Stimulated activated naive B cell treated with anti-CD40 and anti-IgM and Interleukin-4, amounts not matched to agents 10 μg/mL and 1 μg/mL and 100 μg/mL, for 72 hours (primary cell): Measurements from ENCODE around the gene ANKRD33B.
"Not testable (repeated sequence)": the region's sequence is repeated elsewhere in the genome, so short reads cannot be mapped to it uniquely, and the experiment has no call there.

Experiments used
- ATAC-seq, 2 donors: fragments of 150-1000 bp; cut with Tn5 transposase; replicated peaks; 2 replicates each; pipeline ENCODE4 v1.10.0; 2021; ENCODE audit warnings: moderate library complexity in 1 of 2
- DNase-seq: peaks from one replicate; pipeline ENCODE4 v3.0.0; 2021
- H3K27ac Mint-ChIP-seq: one replicate; pipeline ENCODE4 v1.8.0; 2022; ENCODE audit warnings: mild to moderate bottlenecking, mixed read lengths
- H3K27me3 Mint-ChIP-seq, 2 donors: one replicate each; pipeline ENCODE4 v1.8.0; 2022; ENCODE audit warnings: mixed read lengths in 2 of 2
- H3K36me3 Mint-ChIP-seq, 2 donors: one replicate each; pipeline ENCODE4 v1.8.0; 2022; ENCODE audit warnings: mixed read lengths in 2 of 2, mild to moderate bottlenecking in 1 of 2
- H3K4me1 Mint-ChIP-seq, 2 donors: one replicate each; pipeline ENCODE4 v1.8.0; 2022; ENCODE audit warnings: mixed read lengths in 2 of 2, mild to moderate bottlenecking in 1 of 2
- H3K4me3 Mint-ChIP-seq, 2 donors: one replicate each; pipeline ENCODE4 v1.8.0; 2022; ENCODE audit warnings: mild to moderate bottlenecking in 2 of 2, mixed read lengths in 2 of 2, moderate library complexity in 1 of 2
- H3K9me3 Mint-ChIP-seq, 2 donors: one replicate each; pipeline ENCODE4 v1.8.0; 2022; ENCODE audit warnings: mixed read lengths in 2 of 2, mild to moderate bottlenecking in 1 of 2

The ANKRD33B gene

GRCh38 chr5:10563945-10564837 is at the start of gene ANKRD33B:
ANKRD33B (plus strand) TSS chr5:10564070; CDS start chr5:10564468, 398 bp downstream.
- H3K9me3 Mint-ChIP-seq: no peaks in the 10 kb centered on the region
- ATAC-seq (peak; percentile 69 to 72), DNase-seq (peak; percentile 93)
- H3K36me3 Mint-ChIP-seq: peaks cover 40 to 41% of the 10 kb centered on the region in 2 donors
- H3K4me1 Mint-ChIP-seq: peaks cover 46 to 69% of the 10 kb centered on the region in 2 donors
- no peaks in the 10 kb centered on the region for H3K27me3 Mint-ChIP-seq
- peak within 1 kb of the TSS; percentile 91 to 98 for H3K4me3 Mint-ChIP-seq
- peak within 1 kb of the TSS; percentile 99 for H3K27ac Mint-ChIP-seq

DNA sequence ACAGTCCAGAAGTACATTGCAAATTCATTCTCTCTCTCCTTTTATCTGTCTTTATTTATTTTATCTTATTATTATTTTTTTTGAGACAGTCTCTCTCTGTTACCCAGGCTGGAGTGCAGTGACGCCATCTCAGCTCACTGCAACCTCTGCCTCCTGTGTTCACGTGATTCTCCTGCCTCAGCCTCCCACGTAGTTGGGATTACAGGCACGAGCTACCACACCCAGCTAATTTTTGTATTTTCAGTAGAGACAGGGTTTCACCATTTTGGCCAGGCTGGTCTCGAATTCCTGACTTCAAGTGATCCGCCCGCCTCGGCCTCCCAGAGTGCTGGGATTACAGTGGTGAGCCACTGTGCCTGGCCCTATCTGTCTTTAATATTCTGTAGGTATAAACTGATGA is 49.3 kb upstream of the ANKRD33B start:
- DNase-seq, H3K4me1 Mint-ChIP-seq: not testable (repeated sequence)

GRCh38 chr5:10515492-10515891 is 48.4 kb upstream of the ANKRD33B start:
- H3K27ac Mint-ChIP-seq: no peak overlapping the region
- ATAC-seq: no peak
- H3K27me3 Mint-ChIP-seq: no peaks in the 10 kb centered on the region
- no peaks in the 10 kb centered on the region for H3K9me3 Mint-ChIP-seq
- H3K36me3 Mint-ChIP-seq: peaks cover 0 to 3% of the 10 kb centered on the region in 2 donors
- DNase-seq: no peak
- H3K4me1 Mint-ChIP-seq: peaks cover 0 to 4% of the 10 kb centered on the region in 2 donors
- no peak overlapping the region for H3K4me3 Mint-ChIP-seq

More for the DNA sequence above, 49.3 kb upstream of the ANKRD33B start:
- not testable (repeated sequence) for H3K27ac Mint-ChIP-seq, ATAC-seq, H3K27me3 Mint-ChIP-seq, H3K9me3 Mint-ChIP-seq, H3K4me3 Mint-ChIP-seq, H3K36me3 Mint-ChIP-seq

- Mint-ChIP-seq H3K36me3 (peaks cover 8 to 11% of the 10 kb centered on the region in 2 donors), H3K4me3 (no peak overlapping the region), H3K27ac (peak overlapping the region; percentile 56), H3K27me3 (no peaks in the 10 kb centered on the region), H3K4me1 (peaks cover 0 to 4% of the 10 kb centered on the region in 2 donors), H3K9me3 (peaks cover 7 to 13% of the 10 kb centered on the region in 2 donors)
- DNase-seq: no peak
- no peak for ATAC-seq
These were observed 45.5 kb upstream of the ANKRD33B start for GRCh38 chr5:10518347-10518746.

DNA sequence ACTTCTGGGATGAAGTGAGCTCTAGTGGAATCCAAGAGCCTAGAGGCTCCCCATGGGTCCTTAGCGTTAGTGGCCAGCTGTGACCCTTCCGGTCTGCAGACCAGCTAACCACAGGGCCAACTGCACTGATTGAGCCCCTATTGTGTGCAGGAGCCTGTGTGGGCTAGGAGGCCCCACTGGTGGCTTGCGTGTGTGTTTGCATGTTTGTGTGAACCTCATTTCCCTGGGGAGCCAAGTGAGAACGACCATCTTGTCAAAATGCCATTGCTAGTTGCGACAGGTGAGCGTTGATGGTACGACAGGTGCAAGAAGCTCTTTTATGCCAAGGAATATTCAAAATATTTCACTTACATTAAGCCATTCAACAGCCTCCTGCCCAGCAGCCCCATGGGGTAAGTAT is 44.1 kb upstream of the ANKRD33B start:
- no peak for ATAC-seq
- H3K9me3 Mint-ChIP-seq: peaks cover 8 to 13% of the 10 kb centered on the region in 2 donors
- peaks cover 4 to 5% of the 10 kb centered on the region in 2 donors for H3K4me1 Mint-ChIP-seq
- no peak for DNase-seq
- H3K36me3 Mint-ChIP-seq: peaks cover 8 to 11% of the 10 kb centered on the region in 2 donors
- H3K4me3 Mint-ChIP-seq: no peak overlapping the region
- H3K27me3 Mint-ChIP-seq: no peaks in the 10 kb centered on the region
- no peak overlapping the region for H3K27ac Mint-ChIP-seq

DNA sequence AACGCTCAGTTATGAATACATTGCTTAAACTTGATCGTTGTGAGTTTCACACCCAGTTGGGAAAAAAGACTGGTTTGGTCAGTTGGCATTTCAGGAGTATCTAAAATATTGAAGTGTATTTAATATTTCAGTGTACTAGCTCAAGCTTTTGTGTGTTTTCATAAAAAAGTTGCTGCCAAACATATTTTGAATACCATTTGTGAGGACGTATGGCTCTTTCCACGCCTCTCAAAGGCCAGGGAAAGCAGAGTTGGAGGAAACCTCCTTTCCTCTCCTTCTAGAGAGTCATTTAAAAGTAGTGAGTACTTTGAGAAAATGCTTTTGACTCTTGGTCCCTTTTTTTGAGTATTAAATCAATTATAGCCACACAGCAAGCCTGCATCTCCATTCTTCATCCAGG is 43.2 kb upstream of the ANKRD33B start:
- no peaks in the 10 kb centered on the region for H3K27me3 Mint-ChIP-seq
- H3K9me3 Mint-ChIP-seq: peaks cover 8 to 13% of the 10 kb centered on the region in 2 donors
- H3K4me3 Mint-ChIP-seq: no peak overlapping the region
- ATAC-seq (no peak), DNase-seq (no peak)
- H3K27ac Mint-ChIP-seq: no peak overlapping the region
- peaks cover 9 to 10% of the 10 kb centered on the region in 2 donors for H3K4me1 Mint-ChIP-seq
- peaks cover 8 to 11% of the 10 kb centered on the region in 2 donors for H3K36me3 Mint-ChIP-seq

GRCh38 chr5:10521466-10522223 is 42.2 kb upstream of the ANKRD33B start:
- no peak for DNase-seq
- H3K27ac Mint-ChIP-seq: no peak overlapping the region
- ATAC-seq: no peak

GRCh38 chr5:10522224-10522611 is 41.7 kb upstream of the ANKRD33B start:
- Mint-ChIP-seq H3K36me3 (peaks cover 8 to 11% of the 10 kb centered on the region in 2 donors), H3K27me3 (no peaks in the 10 kb centered on the region), H3K27ac (no peak overlapping the region), H3K4me3 (no peak overlapping the region), H3K4me1 (peaks cover 14 to 18% of the 10 kb centered on the region in 2 donors), H3K9me3 (peaks cover 8 to 13% of the 10 kb centered on the region in 2 donors)
- no peak for ATAC-seq
- no peak for DNase-seq

More at GRCh38 chr5:10521466-10522223, 42.2 kb upstream of the ANKRD33B start:
- Mint-ChIP-seq H3K27me3 (no peaks in the 10 kb centered on the region), H3K4me3 (no peak overlapping the region), H3K36me3 (peaks cover 8 to 11% of the 10 kb centered on the region in 2 donors), H3K4me1 (peaks cover 14 to 18% of the 10 kb centered on the region in 2 donors), H3K9me3 (peaks cover 8 to 13% of the 10 kb centered on the region in 2 donors)

GRCh38 chr5:10524376-10525123 is 39.3 kb upstream of the ANKRD33B start:
- H3K9me3 Mint-ChIP-seq: peaks cover 8 to 13% of the 10 kb centered on the region in 2 donors
- no peaks in the 10 kb centered on the region for H3K27me3 Mint-ChIP-seq
- H3K4me3 Mint-ChIP-seq: no peak overlapping the region
- DNase-seq (no peak), ATAC-seq (no peak)
- peaks cover 8 to 11% of the 10 kb centered on the region in 2 donors for H3K36me3 Mint-ChIP-seq
- H3K27ac Mint-ChIP-seq: peak overlapping the region; percentile 14
- H3K4me1 Mint-ChIP-seq: peaks cover 12 to 18% of the 10 kb centered on the region in 2 donors

DNA sequence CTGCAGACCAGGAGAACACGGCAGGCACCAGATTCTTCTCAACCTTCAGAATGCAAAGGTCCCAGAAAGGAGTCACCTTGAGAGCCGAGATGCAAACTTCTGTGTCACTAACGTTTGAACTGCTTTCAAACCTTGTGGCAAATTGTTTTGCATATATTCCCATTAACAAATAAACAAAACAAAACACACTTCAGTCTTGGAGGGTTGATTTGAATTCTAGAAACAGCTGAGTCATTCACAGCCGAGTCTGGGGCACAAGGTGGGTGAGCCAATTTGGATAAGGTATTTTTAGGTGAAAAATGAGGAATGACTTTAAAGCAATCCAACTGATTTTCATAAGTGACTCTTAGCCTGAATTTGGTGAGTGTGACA is 38.8 kb upstream of the ANKRD33B start:
- ATAC-seq (no peak), DNase-seq (no peak)
- peak overlapping the region; percentile 14 for H3K27ac Mint-ChIP-seq
- no peak overlapping the region for H3K4me3 Mint-ChIP-seq
- H3K9me3 Mint-ChIP-seq: peaks cover 8 to 13% of the 10 kb centered on the region in 2 donors
- H3K36me3 Mint-ChIP-seq: peaks cover 8 to 11% of the 10 kb centered on the region in 2 donors
- H3K4me1 Mint-ChIP-seq: peaks cover 10 to 18% of the 10 kb centered on the region in 2 donors
- H3K27me3 Mint-ChIP-seq: no peaks in the 10 kb centered on the region

DNA sequence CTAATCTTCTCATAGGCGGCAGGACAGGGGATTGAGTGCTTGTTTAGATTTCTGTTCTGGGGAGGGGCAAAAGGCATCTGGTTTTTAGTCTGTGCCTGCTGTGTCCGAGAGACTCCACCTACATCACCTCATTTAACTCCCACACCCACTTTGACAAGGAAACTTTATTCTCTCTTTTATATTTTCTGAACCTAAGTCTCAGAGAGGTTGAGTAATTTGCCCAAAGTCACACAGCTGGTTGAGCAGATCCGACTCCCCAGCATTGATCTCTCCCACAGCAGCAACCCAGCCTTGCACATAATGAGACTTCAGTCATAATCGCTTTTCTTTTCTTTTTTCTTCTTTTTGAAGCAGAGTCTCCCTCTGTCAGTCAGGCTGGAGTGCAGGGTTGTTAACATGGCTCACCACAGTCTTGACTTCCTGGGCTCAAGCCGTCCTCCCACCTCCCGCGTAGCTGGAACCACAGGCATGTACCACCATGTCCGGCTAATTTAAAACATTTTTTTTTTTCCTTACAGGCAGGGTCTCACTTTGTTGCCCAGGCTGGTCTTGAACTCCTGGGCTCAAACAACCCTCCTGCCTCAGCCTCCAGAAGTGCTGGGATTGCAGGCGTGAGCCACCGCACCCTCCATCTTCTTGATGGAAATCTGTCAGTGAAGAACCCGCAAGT is 36.5 kb upstream of the ANKRD33B start:
- no peak overlapping the region for H3K4me3 Mint-ChIP-seq
- peaks cover 10 to 22% of the 10 kb centered on the region in 2 donors for H3K4me1 Mint-ChIP-seq
- no peak for ATAC-seq
- H3K36me3 Mint-ChIP-seq: peaks cover 4 to 8% of the 10 kb centered on the region in 2 donors
- no peak for DNase-seq
- H3K9me3 Mint-ChIP-seq: peaks cover 8 to 9% of the 10 kb centered on the region in 2 donors
- H3K27ac Mint-ChIP-seq: peak overlapping the region; percentile 74
- H3K27me3 Mint-ChIP-seq: peaks cover 0 to 4% of the 10 kb centered on the region in 2 donors

- ATAC-seq (peak in 1 of 2 donors; percentile 24), DNase-seq (no peak)
- H3K27me3 Mint-ChIP-seq: peaks cover 0 to 4% of the 10 kb centered on the region in 2 donors
- H3K4me1 Mint-ChIP-seq: peaks cover 10 to 29% of the 10 kb centered on the region in 2 donors
- H3K36me3 Mint-ChIP-seq: peaks cover 0 to 2% of the 10 kb centered on the region in 2 donors
- no peak overlapping the region for H3K27ac Mint-ChIP-seq
- H3K9me3 Mint-ChIP-seq: peaks cover 1 to 2% of the 10 kb centered on the region in 2 donors
- H3K4me3 Mint-ChIP-seq: no peak overlapping the region
These were observed 35.6 kb upstream of the ANKRD33B start for GRCh38 chr5:10528056-10528816.

GRCh38 chr5:10528827-10529226 is 35.0 kb upstream of the ANKRD33B start:
- no peak for DNase-seq
- ATAC-seq: no peak
- no peak overlapping the region for H3K4me3 Mint-ChIP-seq
- H3K9me3 Mint-ChIP-seq: no peaks in the 10 kb centered on the region
- no peak overlapping the region for H3K27ac Mint-ChIP-seq
- H3K27me3 Mint-ChIP-seq: peaks cover 0 to 4% of the 10 kb centered on the region in 2 donors
- no peaks in the 10 kb centered on the region for H3K36me3 Mint-ChIP-seq
- H3K4me1 Mint-ChIP-seq: peaks cover 10 to 29% of the 10 kb centered on the region in 2 donors
